Stimulated activated CD4-positive, alpha-beta T cell treated with anti-CD3 and anti-CD28 coated beads, Interleukin-12 subunit alpha, Interleukin-12 subunit beta, amount 100 ng/mL, for 4 hours (primary cell): Measurements from ENCODE around the gene EHMT2.
"Not testable (repeated sequence)": the region's sequence is repeated elsewhere in the genome, so short reads cannot be mapped to it uniquely, and the experiment has no call there.

Experiments
- DNase-seq: peaks from one replicate; pipeline ENCODE4 v3.0.0-alpha.2; 2020

EHMT2 gene

DNA sequence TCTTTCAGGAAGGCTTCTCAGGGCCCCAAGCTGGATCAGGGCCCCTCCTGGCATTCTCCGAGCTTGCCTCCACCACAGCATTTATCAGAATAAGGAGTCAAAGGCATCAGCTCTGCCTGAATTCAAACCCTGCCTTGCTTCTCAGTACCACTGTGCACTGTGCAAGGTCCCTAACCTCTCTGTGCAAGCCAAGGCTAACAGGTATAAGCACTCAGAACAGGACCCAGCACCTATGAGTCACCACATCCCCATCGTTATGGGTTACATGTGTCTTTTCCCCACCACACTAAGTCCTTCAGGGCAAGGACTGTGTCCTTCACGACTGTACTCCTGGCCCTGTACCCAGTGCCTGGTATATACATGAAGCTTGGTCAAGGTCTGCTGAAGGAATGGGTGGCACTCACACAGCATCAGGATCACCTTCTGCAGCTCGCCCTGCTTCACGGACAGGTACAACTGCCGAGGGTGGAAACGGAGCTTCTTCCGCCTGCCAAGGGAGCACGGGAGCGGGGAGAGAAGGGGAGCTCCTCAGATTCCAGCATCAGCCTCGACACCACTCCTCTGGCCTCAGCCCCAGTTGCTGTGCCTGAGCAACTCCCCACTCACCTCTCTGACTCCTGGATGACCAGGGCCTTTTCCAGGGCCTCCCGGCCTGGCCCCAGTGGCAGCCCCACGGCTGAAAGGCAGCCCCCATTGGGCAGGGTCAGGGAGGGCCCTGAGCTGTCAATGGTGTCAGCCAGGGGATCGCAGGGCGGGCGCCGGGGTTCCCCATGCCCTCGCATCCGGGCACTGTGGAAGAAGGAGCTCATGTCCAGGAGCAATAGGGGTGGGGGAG, 10.1 kb downstream of the EHMT2 start:
- no peak for DNase-seq

DNA sequence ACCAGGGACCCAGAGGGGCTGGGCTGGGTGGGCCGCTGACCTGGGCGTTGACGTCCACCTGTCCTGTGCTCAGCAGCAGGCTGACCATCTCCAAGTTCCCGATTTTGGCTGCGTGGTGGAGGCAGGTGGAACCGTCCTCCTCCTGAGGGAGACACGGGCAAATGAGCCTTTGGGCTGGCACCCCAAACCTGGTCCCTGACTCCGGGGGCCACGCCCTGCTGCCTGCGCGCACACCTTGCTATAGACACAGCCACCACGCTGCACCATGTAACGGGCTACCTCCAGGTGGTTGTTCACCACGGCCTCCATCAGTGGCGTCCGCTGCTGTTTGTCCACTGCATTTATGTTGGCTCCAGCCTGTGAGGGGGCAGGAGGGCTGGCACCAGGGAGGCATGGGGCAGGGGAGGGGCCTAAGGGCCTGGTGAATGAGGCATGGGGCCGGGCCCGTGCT, 10.9 kb downstream of the EHMT2 start:
- DNase-seq: no peak

DNA sequence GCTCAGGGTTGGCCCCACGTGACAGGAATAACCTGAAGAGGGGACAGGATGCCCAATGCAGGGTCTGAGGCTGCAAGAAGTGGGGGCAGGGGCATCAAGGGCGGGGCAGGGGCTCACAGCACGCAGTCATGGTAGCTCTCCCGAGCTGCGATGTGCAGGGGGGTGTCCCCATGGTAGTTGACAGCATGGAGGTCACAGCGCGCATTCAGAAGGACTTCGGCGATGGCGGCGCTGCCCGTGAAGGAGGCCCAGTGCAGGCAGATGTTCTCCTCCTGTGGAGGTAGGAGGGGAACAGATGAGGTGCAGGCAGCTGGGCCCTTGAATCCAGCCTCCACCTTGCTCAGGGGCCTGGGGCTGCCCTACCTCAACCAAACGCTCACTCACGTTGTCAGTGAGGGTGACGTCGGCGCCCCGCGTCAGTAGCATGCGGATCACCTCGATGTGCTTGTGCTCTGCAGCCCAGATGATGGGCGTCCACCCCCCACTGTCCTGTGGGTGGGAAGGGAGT, 12.9 kb downstream of the EHMT2 start:
- no peak for DNase-seq

DNA sequence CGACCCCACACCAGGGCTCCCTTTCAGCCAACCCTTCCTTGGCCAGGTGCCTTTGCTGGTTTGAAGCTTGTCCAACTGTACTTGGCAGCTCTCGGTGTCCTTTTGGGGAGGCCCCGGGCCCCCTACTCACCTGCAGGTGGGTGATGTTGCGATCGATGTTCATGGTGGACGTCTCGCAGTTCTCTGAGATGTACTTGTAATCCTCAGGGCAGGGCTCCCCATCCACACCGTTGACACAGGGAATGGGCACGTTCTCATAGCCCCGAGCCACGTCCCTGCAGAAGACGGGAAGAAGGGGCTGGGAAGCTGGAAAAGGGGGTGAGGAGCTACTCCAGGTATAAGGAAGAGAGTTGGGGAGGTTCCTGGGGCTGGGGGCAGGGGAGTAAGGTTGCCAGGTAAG, 13.8 kb downstream of the EHMT2 start:
- no peak for DNase-seq

DNA sequence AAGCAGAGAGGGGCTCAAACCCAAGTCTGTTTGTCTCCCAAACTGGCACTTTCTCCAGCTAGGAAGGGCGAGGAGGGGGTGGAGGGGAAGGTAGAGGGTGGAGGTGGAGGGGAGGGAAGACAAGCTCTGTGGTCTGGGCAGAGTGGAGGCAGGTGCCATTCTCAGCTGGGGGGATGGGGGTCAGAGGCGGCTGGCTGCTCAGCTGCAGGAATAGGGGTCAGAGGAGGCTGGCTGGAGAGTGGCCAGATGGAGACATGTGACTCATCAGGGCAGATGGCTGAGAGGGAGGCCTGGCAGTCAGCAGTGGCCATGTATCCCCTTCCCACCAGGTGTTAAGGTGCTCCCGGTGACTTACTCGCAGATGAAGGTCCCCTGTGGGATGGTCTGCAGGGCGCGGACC, 15.2 kb downstream of the EHMT2 start:
- DNase-seq: no peak

DNA sequence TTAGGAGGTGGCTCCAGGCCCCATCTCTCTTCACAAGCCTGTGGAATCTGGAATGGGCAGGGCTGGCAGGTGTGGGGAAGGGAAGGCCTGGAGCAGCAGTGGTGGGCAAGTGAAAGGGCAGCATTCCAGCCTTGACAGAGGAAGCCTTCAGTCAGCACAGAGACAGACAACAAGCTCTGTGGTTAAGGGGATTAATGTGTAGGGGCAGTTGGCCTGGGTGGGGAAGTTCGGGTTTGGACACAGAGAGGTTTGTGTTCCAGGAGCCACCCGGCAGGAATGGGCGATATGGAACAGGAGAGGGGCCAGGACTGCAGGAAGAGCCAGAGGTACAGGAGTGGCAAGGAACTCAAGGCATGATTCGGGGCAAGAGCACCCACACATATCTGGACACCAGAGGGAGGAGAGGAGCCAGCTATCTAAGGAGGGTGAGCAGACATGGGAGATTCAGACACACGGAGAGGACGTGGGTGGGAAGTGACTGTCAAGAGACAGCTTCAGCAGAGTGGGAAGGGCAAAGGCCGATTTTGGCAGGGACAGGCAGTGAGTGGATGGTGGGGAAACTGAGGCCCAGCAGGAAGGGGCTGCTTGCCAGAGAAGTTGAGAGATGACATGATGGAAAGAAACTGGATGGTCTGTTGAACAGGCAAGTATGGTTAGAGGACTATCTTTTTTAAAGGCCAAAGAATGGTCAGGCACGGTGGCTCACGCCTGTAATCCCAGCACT, 16.2 kb downstream of the EHMT2 start:
- DNase-seq: no peak

DNA sequence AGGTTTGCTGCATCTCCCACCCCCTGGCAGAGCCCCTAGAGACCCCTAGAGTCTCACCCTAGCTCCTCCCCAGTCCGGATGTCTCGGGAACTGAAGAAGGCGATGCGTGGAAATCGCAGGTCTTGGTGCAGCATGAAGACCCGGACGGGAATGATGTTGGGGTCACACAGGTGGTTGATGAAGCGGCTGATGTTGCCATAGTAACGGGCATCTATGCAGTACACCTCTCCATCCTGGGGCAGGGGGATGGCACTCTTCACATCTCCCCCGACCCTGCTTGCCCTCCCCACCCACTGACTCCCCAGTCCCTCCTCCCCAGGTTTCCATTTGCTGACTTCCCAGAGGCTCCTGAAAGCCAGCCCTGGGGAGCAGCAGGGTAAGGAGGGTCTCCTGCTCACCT, 16.9 kb downstream of the EHMT2 start:
- no peak for DNase-seq

DNA sequence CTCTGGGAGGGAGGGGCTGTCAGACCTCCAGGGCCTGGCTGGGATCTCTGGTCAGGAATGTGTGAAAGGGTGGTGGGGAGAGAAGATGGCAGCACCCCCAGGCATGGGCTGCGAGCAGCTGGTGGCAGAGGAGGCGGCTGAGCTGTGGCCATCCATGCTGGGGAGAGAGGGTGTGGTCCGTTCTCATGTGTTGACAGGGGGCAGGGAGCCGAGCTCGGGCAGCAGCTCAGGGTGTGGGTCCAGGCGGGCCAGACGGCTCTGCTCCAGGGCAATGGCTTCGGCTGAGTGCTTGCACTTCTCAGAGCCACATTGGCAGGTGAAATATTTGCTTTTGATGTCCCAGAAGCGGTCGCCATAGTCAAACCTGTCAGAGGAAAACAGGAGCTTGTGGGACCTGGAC, 17.6 kb downstream of the EHMT2 start:
- DNase-seq: no peak

DNA sequence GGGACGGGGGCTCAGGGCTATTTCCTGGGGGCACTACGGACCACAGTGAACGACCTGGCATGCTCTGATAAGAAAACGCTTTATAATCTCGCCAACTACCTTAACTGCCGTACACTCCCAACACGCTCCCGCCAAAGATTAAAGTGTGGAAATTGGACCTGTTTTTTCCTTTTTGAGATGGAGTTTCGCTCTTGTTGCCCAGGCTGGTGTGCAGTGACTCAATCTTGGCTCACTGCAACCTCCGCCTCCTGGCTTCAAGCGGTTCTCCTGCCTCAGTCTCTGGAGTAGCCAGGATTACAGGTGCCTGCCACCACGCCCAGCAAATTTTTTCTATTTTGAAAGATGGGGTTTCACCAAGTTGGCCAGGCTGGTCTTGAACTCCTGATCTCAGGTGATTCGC, 18.4 kb downstream of the EHMT2 start:
- no peak for DNase-seq

DNA sequence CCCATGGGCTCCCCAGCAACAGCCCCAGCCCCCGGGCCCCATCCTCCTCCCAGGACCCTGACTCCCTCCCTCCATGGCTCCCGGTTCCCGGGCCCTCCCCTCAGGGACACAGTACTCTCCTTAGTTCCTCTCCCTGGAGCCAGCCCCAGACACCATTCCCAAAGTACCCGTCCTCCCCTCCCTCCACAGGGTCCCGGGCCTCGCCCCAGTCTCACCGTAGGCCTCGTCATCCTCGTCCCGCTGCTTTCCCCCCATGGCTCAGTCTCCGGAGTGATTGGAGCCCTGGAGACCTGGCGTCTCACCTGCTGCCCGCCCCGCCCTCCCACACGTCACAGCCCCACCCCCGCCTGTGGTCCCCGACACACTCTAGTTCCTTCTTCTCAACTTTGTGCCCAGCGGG, 18.8 kb downstream of the EHMT2 start, which contains the start of gene SLC44A4:
Gene SLC44A4, minus strand, starts transcription at position 272 of the 400 bp plus-strand sequence. Its CDS starts 17 bp downstream, at position 255.
- DNase-seq: no peak

DNA sequence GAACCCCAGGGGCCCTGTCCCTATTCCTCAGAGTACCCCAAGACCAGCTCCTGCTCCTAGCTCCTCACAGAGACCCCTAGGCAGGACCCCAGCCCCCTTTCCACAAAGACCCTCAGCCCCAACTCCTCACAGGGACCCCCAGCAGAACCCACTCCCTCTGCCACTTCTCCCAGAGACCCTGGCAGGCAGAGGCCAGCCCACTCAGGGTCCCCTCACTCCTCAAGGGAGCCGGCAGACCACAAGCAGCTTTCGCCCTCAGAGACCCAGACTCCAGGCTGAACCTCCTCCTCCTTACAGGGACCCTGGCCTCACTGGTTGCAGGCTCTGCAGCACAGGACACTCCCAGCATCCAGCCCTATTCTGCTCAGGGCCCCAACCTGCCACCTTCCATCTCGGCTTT, 19.3 kb downstream of the EHMT2 start:
- DNase-seq: no peak

DNA sequence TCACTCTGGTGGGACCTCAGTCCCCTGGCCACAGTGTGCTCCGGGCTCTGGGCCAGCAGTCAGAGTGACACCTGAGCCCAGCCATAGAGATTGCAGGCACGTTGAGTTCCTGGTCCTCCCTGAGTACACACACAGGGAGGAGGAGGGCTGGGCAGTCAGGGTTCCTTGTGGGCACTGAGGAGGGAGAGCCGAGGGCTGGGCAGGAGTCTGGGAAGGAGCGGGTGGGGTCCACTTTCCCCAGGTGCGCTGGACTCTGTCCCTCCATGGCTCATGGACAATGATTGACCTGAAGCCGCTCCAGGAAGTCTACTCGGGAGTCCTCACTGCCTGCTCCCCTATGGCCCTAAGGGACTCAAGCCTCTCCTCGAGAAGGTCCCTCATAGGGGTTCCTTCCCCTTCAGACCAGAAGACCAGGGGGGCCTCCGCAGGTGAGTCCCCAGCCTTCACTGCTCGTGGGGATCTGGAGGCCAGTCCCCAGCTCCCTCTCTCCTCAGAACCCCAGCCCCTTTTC, 19.8 kb downstream of the EHMT2 start:
- DNase-seq: no peak

DNA sequence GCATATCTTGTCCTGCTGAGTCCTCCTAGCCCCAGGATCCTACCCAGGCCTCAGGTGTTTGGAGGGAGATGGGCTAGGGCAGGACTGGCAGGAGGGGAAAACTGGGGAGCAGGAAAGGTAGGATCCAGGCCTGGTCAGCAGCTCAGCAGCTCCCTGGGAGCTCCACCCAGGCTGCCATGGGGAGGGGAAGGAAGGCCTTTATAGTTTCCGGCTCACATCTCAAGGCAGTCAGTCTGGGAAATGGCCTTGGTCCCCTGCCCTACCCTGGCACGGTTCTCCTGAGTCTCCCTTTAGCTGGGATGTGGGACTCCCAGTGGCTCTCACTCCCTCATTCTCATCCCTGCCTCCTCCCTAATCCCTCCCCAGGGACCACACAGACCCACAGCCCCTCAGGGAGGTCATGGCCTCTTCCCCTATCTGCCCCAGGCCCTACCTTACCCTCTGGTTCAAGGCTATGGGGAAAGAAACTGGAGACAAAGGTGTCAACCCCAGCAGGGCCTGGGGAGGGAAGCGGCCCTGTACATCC, 20.3 kb downstream of the EHMT2 start:
- no peak for DNase-seq

DNA sequence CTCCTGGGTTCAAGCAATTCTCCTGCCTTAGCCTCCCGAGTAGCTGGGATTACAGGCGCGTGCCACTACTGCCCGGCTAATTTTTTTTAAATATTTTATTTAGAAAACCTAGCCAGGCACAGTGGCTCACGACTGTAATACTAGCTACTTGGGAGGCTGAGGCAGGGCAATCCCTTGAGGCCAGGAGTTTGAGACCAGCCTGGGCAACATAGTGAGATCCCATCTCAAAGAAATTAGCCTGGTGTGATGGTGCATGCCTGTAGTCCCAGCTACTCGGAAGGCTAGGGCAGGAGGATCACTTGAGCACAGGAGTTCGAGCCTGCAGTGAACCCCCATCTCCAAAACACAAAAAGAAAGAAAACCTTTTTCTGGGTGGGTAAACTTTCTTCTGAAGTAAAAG, 21.1 kb downstream of the EHMT2 start:
- DNase-seq: no peak

DNA sequence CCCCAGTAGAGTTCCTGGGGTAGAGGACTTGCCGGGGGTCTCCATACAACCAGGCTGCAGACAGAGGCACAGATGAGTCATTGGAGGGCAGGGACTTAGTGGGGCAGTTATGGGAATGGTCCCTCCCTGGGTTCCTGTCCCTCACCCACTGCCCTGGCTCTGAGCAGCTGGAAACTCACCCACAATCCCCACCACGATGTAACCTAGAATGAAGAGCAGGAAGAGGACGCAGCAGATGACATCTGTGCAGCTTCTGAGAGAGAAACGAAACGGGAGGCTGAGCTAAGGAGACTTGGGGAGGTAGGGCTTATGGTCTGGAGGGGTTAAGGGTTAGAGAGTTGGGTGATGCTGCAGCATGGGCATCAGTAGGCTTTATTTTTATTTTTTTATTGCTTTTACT, 21.6 kb downstream of the EHMT2 start:
- no peak for DNase-seq

DNA sequence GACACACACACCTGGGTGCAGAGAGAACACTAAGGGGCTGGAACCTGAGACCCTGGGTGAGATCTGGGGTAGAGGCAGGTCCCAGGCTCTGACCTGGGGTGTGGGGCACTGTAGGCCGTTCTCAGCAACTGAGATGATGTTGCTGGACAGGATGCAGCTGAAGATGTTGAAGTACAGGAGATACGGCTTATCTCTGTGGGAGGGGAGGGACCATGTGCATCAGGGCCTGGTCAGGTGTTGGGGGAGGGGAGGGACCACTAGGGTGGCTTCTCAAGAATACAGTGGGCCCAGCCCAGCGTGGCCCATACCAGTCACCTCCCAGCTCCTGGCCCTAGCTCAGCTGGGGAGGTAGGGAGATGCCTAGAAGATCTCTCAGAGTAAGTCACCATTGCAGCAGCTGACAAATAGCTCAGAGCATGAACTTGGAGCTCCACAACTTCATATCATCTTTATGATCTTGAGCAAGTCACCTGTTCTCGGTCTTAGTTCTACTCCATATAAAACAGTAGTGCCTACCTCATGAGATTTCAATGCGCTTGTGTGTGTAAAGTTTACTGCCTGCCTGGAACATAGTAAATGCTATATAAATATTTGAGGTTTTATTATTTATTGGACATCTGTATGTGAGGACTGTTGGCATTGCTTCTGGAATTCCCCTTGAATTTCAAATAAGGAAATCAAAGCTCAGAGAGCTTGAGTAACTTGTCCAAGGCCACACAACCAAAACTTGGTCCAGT, 22.5 kb downstream of the EHMT2 start:
- DNase-seq: no peak

DNA sequence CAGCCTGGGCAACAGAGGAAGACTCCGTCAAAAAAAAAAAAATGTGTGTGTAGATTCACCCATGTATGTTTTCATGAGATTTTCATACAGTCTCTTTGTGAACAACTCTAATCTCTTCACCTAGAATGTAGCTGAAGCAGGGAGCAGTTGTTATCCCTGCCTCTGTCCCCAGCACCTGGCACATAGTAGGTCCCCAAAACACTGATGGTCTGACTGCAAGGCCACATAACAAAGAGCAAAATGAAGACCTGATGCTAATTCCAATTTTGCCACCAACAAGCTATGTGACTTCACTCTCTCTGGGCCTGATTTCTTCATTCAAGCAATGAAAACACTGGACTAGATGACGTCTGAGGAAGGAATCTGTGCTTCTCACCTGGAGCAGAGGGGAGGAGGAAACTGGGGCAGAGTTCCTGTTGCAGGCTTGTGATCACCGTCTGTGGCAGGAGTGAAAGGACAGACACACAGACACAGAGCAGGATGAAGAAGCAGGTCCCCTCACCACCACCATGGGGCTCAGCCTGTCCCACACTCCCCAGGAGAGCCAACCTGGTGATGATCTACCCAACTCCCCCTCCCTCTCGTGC, 23.3 kb downstream of the EHMT2 start:
- no peak for DNase-seq

DNA sequence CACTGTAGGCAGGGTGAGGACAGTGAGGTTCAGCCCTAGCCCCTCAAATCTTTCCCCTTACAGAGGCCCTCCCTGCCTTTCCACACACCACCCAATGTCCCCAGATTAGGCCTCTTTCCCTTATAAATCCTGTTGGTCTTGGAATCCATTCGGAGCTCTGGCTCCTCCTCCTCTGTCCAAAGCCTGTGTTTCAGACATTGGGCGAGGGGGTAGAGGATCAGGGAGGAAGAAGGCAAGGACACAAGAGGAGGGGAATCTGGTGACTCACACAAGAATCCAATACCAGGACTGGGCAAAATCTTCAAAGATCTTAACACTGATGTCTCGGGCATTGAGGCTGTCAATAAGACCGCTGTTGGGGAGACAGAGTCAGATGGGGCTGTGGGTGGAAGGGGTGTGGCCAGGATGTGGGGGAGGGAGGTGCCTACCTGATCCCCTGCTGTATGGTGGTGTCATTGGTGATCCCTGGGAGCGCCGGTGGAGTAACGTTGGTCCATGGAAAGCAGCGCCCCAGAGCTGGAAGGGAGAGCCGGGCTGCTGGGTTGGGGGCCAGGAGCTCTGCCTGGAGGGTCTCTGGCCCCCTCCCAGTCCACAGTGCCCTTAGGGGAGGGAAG, 26.3 kb downstream of the EHMT2 start:
- no peak for DNase-seq

DNA sequence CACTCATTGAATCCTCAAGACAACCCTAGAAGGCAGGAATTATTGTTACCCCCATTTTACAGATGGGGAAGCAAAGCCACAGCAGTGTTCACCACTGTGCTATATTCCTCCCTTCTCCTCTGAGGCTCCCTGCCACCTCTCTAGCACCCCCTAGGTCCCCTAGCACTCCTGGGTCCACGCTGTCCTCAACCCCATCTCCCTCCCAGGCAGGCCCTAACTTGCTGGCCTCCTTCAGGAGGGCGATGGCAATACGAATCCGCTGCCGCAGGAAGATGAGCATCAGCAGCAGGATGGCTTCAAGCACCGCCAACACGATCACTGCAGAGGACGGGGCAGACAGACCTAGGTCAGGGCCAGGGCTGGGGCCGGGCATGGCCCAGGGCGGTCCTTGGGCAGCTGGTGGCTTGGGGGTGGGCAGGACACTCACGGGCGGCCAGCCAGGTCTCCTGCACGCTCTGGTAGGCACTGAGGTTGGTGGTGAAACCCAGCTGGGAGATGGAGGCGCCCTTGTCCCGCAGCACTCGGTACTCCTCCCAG, 27.0 kb downstream of the EHMT2 start:
- no peak for DNase-seq

DNA sequence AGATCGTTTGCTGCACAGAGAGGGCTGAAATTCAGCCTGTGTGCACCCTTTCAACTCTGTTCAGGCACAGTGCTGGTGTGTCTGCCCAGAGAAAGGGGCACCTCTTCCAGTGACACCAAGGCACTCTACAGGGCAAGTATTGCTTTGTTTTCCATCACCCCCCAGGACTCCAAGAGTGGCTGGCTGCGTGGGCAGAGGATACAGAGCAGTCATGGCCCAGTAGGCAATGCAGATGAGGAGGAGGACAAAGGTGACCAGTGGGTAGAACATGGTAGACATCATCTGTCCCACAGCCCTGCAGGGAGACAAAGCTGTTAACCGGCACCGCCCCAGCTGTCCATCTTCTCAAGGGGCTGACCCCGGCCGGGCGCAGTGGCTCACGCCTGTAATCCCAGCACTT, 28.2 kb downstream of the EHMT2 start:
- DNase-seq: no peak

DNA sequence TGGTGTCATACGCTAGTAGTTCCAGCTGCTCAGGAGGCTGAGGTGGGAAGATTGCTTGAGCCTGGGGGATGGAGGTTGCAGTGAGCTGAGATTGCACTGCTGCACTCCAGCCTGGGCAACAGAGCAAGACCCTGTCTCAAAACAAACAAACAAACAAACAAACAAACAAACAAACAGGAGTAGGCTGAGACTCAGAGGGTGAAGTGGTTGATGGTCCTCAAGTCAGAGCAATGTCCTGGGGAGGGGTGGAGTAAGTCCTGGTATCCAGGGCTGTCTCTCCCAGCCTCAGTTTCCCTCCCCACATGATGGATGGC, 28.9 kb downstream of the EHMT2 start:
- DNase-seq: not testable (repeated sequence)
